Measurements from ENCODE around the gene KPNA3. TPM values are rescaled to one million over a fixed set of nuclear protein-coding genes. Genes with fewer than 3 reads are reported as not detected.

KPNA3 gene
- total and polyA plus RNA-seq, 2 experiments from 2014 or later: 23.8 to 32.6 TPM

DNA sequence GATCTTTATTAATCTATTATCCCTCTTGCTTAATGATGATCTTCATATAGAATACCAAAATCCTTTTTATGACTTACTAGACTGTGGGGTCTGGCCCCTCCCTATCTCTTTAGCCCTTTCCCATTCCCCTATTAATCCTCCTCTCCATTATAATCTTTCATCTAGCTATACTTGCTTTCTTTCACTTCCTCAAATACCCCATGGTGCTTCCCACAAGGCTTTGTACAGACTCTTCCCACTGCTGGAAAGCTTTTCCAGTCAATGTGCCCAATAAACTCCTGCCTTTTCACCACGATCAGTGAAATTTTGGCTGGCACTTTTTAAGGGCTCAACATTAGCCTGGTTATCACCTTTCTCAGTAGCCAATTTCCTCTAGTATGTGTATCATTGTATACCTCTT lies 98.0 kb downstream of the KPNA3 start:
- Histone ChIP-seq H3K4me3 (no peak overlapping the region), H3K27me3 (no peaks in the 10 kb centered on the region), H3K9me3 (ENCODE audit: low read depth) (no peaks in the 10 kb centered on the region), H3K36me3 (no peaks in the 10 kb centered on the region), H3K4me1 (ENCODE audit: low read depth) (peaks cover 8% of the 10 kb centered on the region), H3K27ac (no peak overlapping the region)
- no peak for DNase-seq (ENCODE audit: low read depth in 1 of 2, low spot score in 1 of 2)
- TF ChIP-seq, protein P1, sequence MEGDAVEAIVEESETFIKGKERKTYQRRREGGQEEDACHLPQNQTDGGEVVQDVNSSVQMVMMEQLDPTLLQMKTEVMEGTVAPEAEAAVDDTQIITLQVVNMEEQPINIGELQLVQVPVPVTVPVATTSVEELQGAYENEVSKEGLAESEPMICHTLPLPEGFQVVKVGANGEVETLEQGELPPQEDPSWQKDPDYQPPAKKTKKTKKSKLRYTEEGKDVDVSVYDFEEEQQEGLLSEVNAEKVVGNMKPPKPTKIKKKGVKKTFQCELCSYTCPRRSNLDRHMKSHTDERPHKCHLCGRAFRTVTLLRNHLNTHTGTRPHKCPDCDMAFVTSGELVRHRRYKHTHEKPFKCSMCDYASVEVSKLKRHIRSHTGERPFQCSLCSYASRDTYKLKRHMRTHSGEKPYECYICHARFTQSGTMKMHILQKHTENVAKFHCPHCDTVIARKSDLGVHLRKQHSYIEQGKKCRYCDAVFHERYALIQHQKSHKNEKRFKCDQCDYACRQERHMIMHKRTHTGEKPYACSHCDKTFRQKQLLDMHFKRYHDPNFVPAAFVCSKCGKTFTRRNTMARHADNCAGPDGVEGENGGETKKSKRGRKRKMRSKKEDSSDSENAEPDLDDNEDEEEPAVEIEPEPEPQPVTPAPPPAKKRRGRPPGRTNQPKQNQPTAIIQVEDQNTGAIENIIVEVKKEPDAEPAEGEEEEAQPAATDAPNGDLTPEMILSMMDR (IDR thresholded peaks at IDR 0.05; ENCODE audit: low read depth, low read length): no peak

GRCh38 chr13:49693877-49694276 lies 98.6 kb downstream of the KPNA3 start:
- DNase-seq (ENCODE audit: low read depth in 1 of 2, low spot score in 1 of 2): no peak

GRCh38 chr13:49693191-49693733 lies 99.2 kb downstream of the KPNA3 start:
- no peaks in the 10 kb centered on the region for H3K36me3 ChIP-seq
- peak in 1 of 2 donors; percentile 13 for DNase-seq (ENCODE audit: low read depth in 1 of 2, low spot score in 1 of 2)
- H3K9me3 ChIP-seq (ENCODE audit: low read depth): no peaks in the 10 kb centered on the region
- TF ChIP-seq, protein P1 (IDR thresholded peaks at IDR 0.05; ENCODE audit: low read depth, low read length): no peak
- H3K4me1 ChIP-seq (ENCODE audit: low read depth): peaks cover 8% of the 10 kb centered on the region
- H3K4me3 ChIP-seq: no peak overlapping the region
- no peaks in the 10 kb centered on the region for H3K27me3 ChIP-seq
- no peak overlapping the region for H3K27ac ChIP-seq

More at GRCh38 chr13:49693877-49694276, 98.6 kb downstream of the KPNA3 start:
- H3K4me1 ChIP-seq (ENCODE audit: low read depth): peaks cover 8% of the 10 kb centered on the region
- TF ChIP-seq, protein P1 (IDR thresholded peaks at IDR 0.05; ENCODE audit: low read depth, low read length): no peak
- no peak overlapping the region for H3K4me3 ChIP-seq
- H3K9me3 ChIP-seq (ENCODE audit: low read depth): no peaks in the 10 kb centered on the region
- no peaks in the 10 kb centered on the region for H3K27me3 ChIP-seq
- H3K27ac ChIP-seq: no peak overlapping the region
- no peaks in the 10 kb centered on the region for H3K36me3 ChIP-seq

DNA sequence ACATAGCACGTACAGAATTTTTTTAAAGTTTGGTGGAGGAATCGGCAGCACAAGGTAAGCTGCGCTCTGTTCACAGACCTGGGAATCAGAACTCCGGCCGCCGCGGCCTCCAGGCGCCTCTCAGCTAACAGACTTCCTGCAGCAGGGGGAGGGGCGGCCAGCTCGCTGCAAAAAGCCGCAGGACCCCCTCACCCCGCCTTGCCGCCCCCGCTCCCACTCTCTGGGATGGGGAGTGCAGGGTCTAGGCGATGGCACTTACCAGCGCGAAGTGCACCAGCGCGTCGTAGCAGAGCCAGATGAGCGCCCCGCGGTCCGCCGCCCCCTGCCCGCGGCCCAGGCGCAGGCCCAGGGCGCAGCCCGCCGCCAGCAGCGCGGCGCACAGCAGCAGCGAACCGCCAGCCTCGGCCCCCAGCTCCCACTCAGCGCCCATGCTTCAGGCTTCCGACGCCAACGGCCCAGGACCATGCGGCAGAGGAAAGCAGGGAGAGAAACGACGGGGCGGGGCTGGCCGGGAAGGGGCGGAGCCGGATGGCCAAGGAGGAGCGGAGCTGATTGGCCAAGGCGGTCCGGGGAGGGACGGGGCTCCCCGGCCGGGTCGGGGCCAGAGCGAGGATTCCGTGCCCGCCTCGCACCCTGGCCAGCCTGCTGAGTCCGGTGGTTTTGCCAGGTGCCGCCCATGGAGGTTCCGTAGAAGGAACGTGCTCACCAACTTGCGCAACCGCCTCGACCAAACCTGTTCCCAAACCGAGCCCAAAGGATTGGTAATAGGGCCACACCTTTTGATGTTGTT lies 101.3 kb downstream of the KPNA3 start, which contains the start of gene EBPL:
EBPL (minus strand) TSS at position 492 of the 790 bp plus-strand sequence; CDS start at position 430, 62 bp downstream.
- Histone ChIP-seq H3K4me3 (peak within 1 kb of the TSS; percentile 61), H3K27ac (peak within 1 kb of the TSS; percentile 88), H3K27me3 (no peaks in the 10 kb centered on the region), H3K36me3 (peaks cover 6% of the 10 kb centered on the region), H3K9me3 (ENCODE audit: low read depth) (no peaks in the 10 kb centered on the region), H3K4me1 (ENCODE audit: low read depth) (peaks cover 8% of the 10 kb centered on the region)
- DNase-seq (ENCODE audit: low read depth in 1 of 2, low spot score in 1 of 2): peak; percentile 93
- TF ChIP-seq, protein P1 (IDR thresholded peaks at IDR 0.05; ENCODE audit: low read depth, low read length): no peak

GRCh38 chr13:49690133-49690994 lies 102.1 kb downstream of the KPNA3 start:
- peak overlapping the region; percentile 88 for H3K27ac ChIP-seq
- DNase-seq (ENCODE audit: low read depth in 1 of 2, low spot score in 1 of 2): peak in 1 of 2 donors; percentile 71
- H3K4me1 ChIP-seq (ENCODE audit: low read depth): peaks cover 8% of the 10 kb centered on the region
- TF ChIP-seq, protein P1 (IDR thresholded peaks at IDR 0.05; ENCODE audit: low read depth, low read length): no peak
- peaks cover 7% of the 10 kb centered on the region for H3K36me3 ChIP-seq
- peak overlapping the region; percentile 61 for H3K4me3 ChIP-seq
- H3K9me3 ChIP-seq (ENCODE audit: low read depth): no peaks in the 10 kb centered on the region
- H3K27me3 ChIP-seq: no peaks in the 10 kb centered on the region
